ENCODE data around the gene ITCH. TPM values are rescaled to one million over a fixed set of nuclear protein-coding genes. Genes with fewer than 3 reads are reported as not detected.

Gene ITCH
- total and polyA plus RNA-seq, 9 of the 15 experiments (the other 6 are each of a cell fraction or from before 2014, with no cell fraction given), result 7.5 to 53.0 (median 22.9) TPM

DNA sequence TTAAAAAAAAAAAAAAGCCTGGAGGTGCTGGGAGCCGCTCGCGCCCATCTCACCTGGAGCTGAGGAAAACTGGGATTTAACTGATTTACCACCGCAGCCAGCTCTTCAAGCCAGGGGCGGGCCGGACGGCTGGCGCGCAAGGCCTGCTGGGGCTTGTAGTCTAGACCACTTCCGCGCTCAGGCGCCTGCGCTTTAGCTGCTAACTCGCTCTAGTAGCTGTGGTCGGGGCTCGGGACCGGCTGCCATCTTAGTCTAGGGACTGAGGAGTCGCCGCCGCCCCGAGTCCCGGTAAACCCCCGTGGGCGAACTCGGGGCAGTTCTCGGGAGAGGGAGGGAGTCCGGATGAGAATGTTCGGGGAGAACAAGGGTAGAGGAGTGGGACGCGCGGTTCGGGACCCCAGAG lies at the start of gene ITCH (continued):
- no peak for TF ChIP-seq SAP30 (IDR thresholded peaks at IDR 0.05; ENCODE audit: borderline replicate concordance, insufficient read depth, low read depth, low read length, poor library complexity, severe bottlenecking)
- no peak for TF ChIP-seq ZNF384 (IDR thresholded peaks at IDR 0.05; ENCODE audit: low read depth, low read length)
- TF ChIP-seq ZNF79 (CRISPR knock-in tag; IDR thresholded peaks at IDR 0.05; ENCODE audit: low read depth), result no peak
- TF ChIP-seq ZNF263 (CRISPR knock-in tag; IDR thresholded peaks at IDR 0.05; ENCODE audit: borderline replicate concordance), result 0 out of 2 replicates have a peak, but pooled peaks have one; percentile 14
- no peak for TF ChIP-seq CEBPB (tag; IDR thresholded peaks at IDR 0.05)
- no peak for TF ChIP-seq SP2 (IDR thresholded peaks at IDR 0.05; ENCODE audit: extremely low read depth, low read depth, low read length, poor library complexity, severe bottlenecking)
- TF ChIP-seq, protein P1, sequence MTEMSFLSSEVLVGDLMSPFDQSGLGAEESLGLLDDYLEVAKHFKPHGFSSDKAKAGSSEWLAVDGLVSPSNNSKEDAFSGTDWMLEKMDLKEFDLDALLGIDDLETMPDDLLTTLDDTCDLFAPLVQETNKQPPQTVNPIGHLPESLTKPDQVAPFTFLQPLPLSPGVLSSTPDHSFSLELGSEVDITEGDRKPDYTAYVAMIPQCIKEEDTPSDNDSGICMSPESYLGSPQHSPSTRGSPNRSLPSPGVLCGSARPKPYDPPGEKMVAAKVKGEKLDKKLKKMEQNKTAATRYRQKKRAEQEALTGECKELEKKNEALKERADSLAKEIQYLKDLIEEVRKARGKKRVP (CRISPR knock-in tag; IDR thresholded peaks at IDR 0.05), result peak; percentile 24; the same call in 1 of the 2 replicates
- TF ChIP-seq PHF21A (IDR thresholded peaks at IDR 0.05; ENCODE audit: borderline replicate concordance, low read depth), result no peak
- no peak for TF ChIP-seq SREBF2 (CRISPR knock-in tag; IDR thresholded peaks at IDR 0.05)
- TF ChIP-seq, protein P2, sequence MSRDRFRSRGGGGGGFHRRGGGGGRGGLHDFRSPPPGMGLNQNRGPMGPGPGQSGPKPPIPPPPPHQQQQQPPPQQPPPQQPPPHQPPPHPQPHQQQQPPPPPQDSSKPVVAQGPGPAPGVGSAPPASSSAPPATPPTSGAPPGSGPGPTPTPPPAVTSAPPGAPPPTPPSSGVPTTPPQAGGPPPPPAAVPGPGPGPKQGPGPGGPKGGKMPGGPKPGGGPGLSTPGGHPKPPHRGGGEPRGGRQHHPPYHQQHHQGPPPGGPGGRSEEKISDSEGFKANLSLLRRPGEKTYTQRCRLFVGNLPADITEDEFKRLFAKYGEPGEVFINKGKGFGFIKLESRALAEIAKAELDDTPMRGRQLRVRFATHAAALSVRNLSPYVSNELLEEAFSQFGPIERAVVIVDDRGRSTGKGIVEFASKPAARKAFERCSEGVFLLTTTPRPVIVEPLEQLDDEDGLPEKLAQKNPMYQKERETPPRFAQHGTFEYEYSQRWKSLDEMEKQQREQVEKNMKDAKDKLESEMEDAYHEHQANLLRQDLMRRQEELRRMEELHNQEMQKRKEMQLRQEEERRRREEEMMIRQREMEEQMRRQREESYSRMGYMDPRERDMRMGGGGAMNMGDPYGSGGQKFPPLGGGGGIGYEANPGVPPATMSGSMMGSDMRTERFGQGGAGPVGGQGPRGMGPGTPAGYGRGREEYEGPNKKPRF (IDR thresholded peaks at IDR 0.05; ENCODE audit: low read depth, low read length), result no peak
- TF ChIP-seq NUFIP1 (IDR thresholded peaks at IDR 0.05; ENCODE audit: partially characterized antibody), result no peak
- TF ChIP-seq, protein P3, sequence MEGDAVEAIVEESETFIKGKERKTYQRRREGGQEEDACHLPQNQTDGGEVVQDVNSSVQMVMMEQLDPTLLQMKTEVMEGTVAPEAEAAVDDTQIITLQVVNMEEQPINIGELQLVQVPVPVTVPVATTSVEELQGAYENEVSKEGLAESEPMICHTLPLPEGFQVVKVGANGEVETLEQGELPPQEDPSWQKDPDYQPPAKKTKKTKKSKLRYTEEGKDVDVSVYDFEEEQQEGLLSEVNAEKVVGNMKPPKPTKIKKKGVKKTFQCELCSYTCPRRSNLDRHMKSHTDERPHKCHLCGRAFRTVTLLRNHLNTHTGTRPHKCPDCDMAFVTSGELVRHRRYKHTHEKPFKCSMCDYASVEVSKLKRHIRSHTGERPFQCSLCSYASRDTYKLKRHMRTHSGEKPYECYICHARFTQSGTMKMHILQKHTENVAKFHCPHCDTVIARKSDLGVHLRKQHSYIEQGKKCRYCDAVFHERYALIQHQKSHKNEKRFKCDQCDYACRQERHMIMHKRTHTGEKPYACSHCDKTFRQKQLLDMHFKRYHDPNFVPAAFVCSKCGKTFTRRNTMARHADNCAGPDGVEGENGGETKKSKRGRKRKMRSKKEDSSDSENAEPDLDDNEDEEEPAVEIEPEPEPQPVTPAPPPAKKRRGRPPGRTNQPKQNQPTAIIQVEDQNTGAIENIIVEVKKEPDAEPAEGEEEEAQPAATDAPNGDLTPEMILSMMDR (IDR thresholded peaks at IDR 0.05 in 2 of 3, conservative IDR thresholded peaks at IDR 0.05 in 1 of 3; ENCODE audit: insufficient read depth in 2 of 3, low read depth in 1 of 3, low read length in 3 of 3), result no peak
- TF ChIP-seq TBL1XR1 (IDR thresholded peaks at IDR 0.05; ENCODE audit: low read length in 2 of 2), result no peak
- no peak for TF ChIP-seq CSDE1 (IDR thresholded peaks at IDR 0.05)
- TF ChIP-seq, protein P4, sequence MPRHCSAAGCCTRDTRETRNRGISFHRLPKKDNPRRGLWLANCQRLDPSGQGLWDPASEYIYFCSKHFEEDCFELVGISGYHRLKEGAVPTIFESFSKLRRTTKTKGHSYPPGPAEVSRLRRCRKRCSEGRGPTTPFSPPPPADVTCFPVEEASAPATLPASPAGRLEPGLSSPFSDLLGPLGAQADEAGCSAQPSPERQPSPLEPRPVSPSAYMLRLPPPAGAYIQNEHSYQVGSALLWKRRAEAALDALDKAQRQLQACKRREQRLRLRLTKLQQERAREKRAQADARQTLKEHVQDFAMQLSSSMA (CRISPR knock-in tag; IDR thresholded peaks at IDR 0.05), result no peak
- TF ChIP-seq XRCC5 (IDR thresholded peaks at IDR 0.05; ENCODE audit: low read depth, low read length), result no peak
- TF ChIP-seq TAF9B (IDR thresholded peaks at IDR 0.05; ENCODE audit: partially characterized antibody), result peak; percentile 80
- TF ChIP-seq POLR2AphosphoS5 (IDR thresholded peaks at IDR 0.05; ENCODE audit: control insufficient read depth, insufficient read depth, low read depth, low read length), result peak; percentile 94
- 0 out of 2 replicates have a peak, but pooled peaks have one; percentile 62 for TF ChIP-seq MBD2 (IDR thresholded peaks at IDR 0.05; ENCODE audit: borderline replicate concordance, low read depth)
- no peak for TF ChIP-seq HDAC6 (IDR thresholded peaks at IDR 0.05; ENCODE audit: low read depth, low read length)
- TF ChIP-seq, protein P5, sequence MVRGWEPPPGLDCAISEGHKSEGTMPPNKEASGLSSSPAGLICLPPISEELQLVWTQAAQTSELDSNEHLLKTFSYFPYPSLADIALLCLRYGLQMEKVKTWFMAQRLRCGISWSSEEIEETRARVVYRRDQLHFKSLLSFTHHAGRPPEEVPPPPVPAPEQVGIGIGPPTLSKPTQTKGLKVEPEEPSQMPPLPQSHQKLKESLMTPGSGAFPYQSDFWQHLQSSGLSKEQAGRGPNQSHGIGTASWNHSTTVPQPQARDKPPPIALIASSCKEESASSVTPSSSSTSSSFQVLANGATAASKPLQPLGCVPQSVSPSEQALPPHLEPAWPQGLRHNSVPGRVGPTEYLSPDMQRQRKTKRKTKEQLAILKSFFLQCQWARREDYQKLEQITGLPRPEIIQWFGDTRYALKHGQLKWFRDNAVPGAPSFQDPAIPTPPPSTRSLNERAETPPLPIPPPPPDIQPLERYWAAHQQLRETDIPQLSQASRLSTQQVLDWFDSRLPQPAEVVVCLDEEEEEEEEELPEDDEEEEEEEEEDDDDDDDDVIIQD (CRISPR knock-in tag; IDR thresholded peaks at IDR 0.05), result no peak
